Measurements from ENCODE around the gene FNDC3B.

- TF ChIP-seq, protein P1, sequence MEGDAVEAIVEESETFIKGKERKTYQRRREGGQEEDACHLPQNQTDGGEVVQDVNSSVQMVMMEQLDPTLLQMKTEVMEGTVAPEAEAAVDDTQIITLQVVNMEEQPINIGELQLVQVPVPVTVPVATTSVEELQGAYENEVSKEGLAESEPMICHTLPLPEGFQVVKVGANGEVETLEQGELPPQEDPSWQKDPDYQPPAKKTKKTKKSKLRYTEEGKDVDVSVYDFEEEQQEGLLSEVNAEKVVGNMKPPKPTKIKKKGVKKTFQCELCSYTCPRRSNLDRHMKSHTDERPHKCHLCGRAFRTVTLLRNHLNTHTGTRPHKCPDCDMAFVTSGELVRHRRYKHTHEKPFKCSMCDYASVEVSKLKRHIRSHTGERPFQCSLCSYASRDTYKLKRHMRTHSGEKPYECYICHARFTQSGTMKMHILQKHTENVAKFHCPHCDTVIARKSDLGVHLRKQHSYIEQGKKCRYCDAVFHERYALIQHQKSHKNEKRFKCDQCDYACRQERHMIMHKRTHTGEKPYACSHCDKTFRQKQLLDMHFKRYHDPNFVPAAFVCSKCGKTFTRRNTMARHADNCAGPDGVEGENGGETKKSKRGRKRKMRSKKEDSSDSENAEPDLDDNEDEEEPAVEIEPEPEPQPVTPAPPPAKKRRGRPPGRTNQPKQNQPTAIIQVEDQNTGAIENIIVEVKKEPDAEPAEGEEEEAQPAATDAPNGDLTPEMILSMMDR (IDR thresholded peaks at IDR 0.05): no peak
- no peak for TF ChIP-seq POLR2A (IDR thresholded peaks at IDR 0.05)
Measured at GRCh38 chr3:172086071-172086470, 46.7 kb downstream of the FNDC3B start.
